MM.1S (cell line): ENCODE measurements around the gene PREB.
"Not testable (repeated sequence)": the region's sequence is repeated elsewhere in the genome, so short reads cannot be mapped to it uniquely, and the experiment has no call there.

Experiments used
- DNase-seq: peaks from one replicate; pipeline ENCODE4 v3.0.0-alpha.2; 2015
- H2AFZ ChIP-seq: fragments of 300-600 bp; sonication (generic); 2 replicates; pipeline ENCODE4 v1.6.0; 2016; ENCODE audit warnings: antibody characterized with exemption, low read length
- H3F3A ChIP-seq: fragments of 300-600 bp; sonication (generic); 2 replicates; pipeline ENCODE4 v1.6.1; 2016; ENCODE audit warnings: mild to moderate bottlenecking, antibody characterized with exemption, low read length, moderate library complexity, mixed read lengths; ENCODE audit not compliant: insufficient read depth
- H3K27ac ChIP-seq: fragments of 300-600 bp; sonication (generic); 2 replicates; pipeline ENCODE4 v1.5.1; 2016; ENCODE audit warnings: mild to moderate bottlenecking, low read length
- H3K27me3 ChIP-seq: fragments of 300-600 bp; sonication (generic); replicated peaks from 2 replicates; pipeline ENCODE4 v1.6.0; 2016; ENCODE audit warnings: low read length; ENCODE audit not compliant: insufficient read depth
- H3K36me3 ChIP-seq: fragments of 300-600 bp; sonication (generic); replicated peaks from 2 replicates; pipeline ENCODE4 v1.6.1; 2016; ENCODE audit warnings: mild to moderate bottlenecking, low read length, mixed read lengths; ENCODE audit not compliant: insufficient read depth
- H3K4me1 ChIP-seq: fragments of 300-600 bp; sonication (generic); 2 replicates; pipeline ENCODE4 v1.6.1; 2016; ENCODE audit warnings: low read length, mixed read lengths
- H3K4me2 ChIP-seq: fragments of 300-600 bp; sonication (generic); 2 replicates; pipeline ENCODE4 v1.6.0; 2016; ENCODE audit warnings: low read depth, low read length
- H3K4me3 ChIP-seq: fragments of 300-600 bp; sonication (generic); 2 replicates; pipeline ENCODE4 v1.5.1; 2016; ENCODE audit warnings: low read length, mixed read lengths
- H3K79me2 ChIP-seq: fragments of 300-600 bp; sonication (generic); 2 replicates; pipeline ENCODE4 v1.6.1; 2016; ENCODE audit warnings: mixed run types, low read length, mixed read lengths
- H3K9ac ChIP-seq: fragments of 300-600 bp; sonication (generic); 2 replicates; pipeline ENCODE4 v1.6.1; 2016; ENCODE audit warnings: low read length, mixed read lengths
- H3K9me2 ChIP-seq: fragments of 300-600 bp; sonication (generic); replicated peaks from 2 replicates; pipeline ENCODE4 v1.6.1; 2016; ENCODE audit warnings: mild to moderate bottlenecking, low read length, mixed read lengths; ENCODE audit not compliant: insufficient read depth
- H3K9me3 ChIP-seq: fragments of 300-600 bp; sonication (generic); replicated peaks from 2 replicates; pipeline ENCODE4 v1.6.1; 2016; ENCODE audit warnings: mild to moderate bottlenecking, low read length, mixed read lengths; ENCODE audit not compliant: insufficient read depth
- H4K20me1 ChIP-seq: fragments of 300-600 bp; sonication (generic); 2 replicates; pipeline ENCODE4 v1.6.1; 2016; ENCODE audit warnings: mild to moderate bottlenecking, low read length, moderate library complexity, mixed read lengths; ENCODE audit not compliant: insufficient read depth
- EZH2 ChIP-seq: fragments of 300-600 bp; sonication (generic); optimal IDR thresholded peaks from 2 replicates; pipeline ENCODE3; 2017; ENCODE audit warnings: low read depth, mild to moderate bottlenecking, antibody characterized with exemption, low read length, mixed read lengths
- EZH2phosphoT487 ChIP-seq: fragments of 300-600 bp; sonication (generic); IDR thresholded peaks from 2 replicates; pipeline ENCODE4 v1.6.1; 2018; ENCODE audit warnings: antibody characterized with exemption, low read length
- TF ChIP-seq, protein P1 (sequence below): fragments of 300-600 bp; sonication (generic); IDR thresholded peaks from 2 replicates; pipeline ENCODE4 v1.5.1; 2016; ENCODE audit warnings: antibody characterized with exemption, low read length, mixed read lengths

Gene PREB

DNA sequence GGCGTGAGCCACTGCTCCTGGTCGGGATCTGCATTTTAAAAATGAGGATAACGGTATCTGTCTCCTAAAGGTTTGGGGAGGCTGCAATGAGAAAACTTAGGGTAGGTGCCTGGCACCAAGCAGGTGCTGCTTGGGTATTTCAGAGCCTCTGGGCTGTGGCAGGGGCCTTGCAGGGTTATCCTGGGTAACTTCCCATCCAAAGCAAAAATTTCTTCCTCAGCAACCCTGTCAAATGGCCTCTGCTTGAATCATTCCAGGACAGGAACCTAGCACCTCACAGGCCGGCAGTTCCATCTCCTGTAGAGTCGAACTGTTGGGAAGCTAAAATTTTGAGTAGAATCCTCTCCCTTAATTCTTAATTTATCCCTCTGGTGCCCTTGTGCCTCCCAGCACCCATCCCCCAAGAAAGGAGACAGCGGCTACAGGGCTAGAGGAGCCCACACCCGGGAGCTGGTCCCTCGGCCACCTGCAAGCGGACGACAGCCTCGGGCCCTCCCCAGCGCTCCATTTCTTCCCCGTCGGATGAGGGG is 16.4 kb downstream of the PREB start:
- H3K27me3 ChIP-seq = peaks cover 4% of the 10 kb centered on the region; the same call in 1 of the 2 replicates
- no peaks in the 10 kb centered on the region for H3K9me2 ChIP-seq
- H3F3A ChIP-seq = no peaks in the 10 kb centered on the region
- H3K4me3 ChIP-seq = no peak overlapping the region
- no peak for DNase-seq
- no peak overlapping the region for H2AFZ ChIP-seq
- no peaks in the 10 kb centered on the region for H3K36me3 ChIP-seq
- no peak overlapping the region for H3K9ac ChIP-seq
- TF ChIP-seq, protein P1, sequence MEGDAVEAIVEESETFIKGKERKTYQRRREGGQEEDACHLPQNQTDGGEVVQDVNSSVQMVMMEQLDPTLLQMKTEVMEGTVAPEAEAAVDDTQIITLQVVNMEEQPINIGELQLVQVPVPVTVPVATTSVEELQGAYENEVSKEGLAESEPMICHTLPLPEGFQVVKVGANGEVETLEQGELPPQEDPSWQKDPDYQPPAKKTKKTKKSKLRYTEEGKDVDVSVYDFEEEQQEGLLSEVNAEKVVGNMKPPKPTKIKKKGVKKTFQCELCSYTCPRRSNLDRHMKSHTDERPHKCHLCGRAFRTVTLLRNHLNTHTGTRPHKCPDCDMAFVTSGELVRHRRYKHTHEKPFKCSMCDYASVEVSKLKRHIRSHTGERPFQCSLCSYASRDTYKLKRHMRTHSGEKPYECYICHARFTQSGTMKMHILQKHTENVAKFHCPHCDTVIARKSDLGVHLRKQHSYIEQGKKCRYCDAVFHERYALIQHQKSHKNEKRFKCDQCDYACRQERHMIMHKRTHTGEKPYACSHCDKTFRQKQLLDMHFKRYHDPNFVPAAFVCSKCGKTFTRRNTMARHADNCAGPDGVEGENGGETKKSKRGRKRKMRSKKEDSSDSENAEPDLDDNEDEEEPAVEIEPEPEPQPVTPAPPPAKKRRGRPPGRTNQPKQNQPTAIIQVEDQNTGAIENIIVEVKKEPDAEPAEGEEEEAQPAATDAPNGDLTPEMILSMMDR = no peak
- no peak for TF ChIP-seq EZH2
- no peak overlapping the region for H3K4me2 ChIP-seq
- H3K27ac ChIP-seq = no peak overlapping the region
- H3K9me3 ChIP-seq = no peaks in the 10 kb centered on the region
- H3K4me1 ChIP-seq = no peaks in the 10 kb centered on the region
- H4K20me1 ChIP-seq = no peaks in the 10 kb centered on the region
- no peaks in the 10 kb centered on the region for H3K79me2 ChIP-seq

DNA sequence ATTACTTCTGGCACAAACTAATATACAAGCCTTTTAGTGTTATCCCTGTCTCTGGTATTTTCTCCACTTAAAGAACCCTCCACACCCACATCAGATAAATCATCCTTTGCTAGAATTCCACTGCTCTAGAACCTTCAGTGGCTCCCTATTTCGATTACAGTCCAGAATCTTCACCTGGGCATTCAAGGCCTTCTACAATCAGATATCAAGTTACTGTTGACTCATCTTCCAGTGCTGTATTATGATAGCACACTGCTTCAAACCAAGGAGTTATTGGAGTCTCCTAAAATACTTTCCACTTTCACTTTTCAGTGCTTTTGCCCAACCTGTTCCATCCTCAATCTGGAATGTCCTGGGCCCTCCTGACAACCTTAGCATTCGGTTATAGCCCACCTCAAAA is 18.9 kb downstream of the PREB start:
- no peak overlapping the region for H2AFZ ChIP-seq
- no peaks in the 10 kb centered on the region for H3K36me3 ChIP-seq
- no peaks in the 10 kb centered on the region for H3K79me2 ChIP-seq
- no peak overlapping the region for H3K9ac ChIP-seq
- no peaks in the 10 kb centered on the region for H4K20me1 ChIP-seq
- no peaks in the 10 kb centered on the region for H3K4me1 ChIP-seq
- no peaks in the 10 kb centered on the region for H3F3A ChIP-seq
- no peak overlapping the region for H3K4me3 ChIP-seq
- no peaks in the 10 kb centered on the region for H3K9me3 ChIP-seq
- no peak for DNase-seq
- no peak overlapping the region for H3K4me2 ChIP-seq
- no peaks in the 10 kb centered on the region for H3K27me3 ChIP-seq
- H3K9me2 ChIP-seq = no peaks in the 10 kb centered on the region
- no peak for TF ChIP-seq EZH2phosphoT487
- TF ChIP-seq EZH2 = no peak
- TF ChIP-seq, protein P1 = no peak
- H3K27ac ChIP-seq = no peak overlapping the region

DNA sequence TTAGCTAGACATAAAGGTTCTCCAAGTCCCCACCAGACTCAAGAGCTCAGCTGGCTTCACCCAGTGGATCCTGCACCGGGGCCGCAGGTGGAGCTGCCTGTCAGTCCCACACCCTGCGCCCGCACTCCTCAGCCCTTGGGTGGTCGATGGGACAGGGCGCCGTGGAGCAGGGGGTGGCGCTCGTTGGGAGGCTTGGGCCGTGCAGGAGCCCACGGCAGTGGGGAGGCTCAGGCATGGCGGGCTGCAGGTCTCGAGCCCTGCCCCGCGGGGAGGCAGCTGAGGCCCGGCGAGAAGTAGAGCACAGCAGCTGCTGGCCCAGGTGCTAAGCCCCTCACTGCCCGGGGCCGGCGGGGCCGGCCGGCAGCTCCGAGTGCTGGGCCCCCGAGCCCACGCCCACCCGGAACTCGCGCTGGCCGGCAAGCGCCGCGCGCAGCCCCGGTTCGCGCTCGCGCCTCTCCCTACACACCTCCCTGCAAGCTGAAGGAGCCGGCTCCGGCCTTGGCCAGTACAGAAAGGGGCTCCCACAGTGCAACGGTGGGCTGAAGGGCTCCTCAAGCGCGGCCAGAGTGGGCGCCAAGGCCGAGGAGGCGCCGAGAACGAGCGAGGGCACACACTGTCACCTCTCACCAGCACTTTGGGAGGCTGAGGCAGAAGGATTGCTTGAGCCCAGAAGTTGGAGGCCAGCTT is 22.9 kb downstream of the PREB start:
- not testable (repeated sequence) for H3K36me3 ChIP-seq, H3K9ac ChIP-seq, DNase-seq

DNA sequence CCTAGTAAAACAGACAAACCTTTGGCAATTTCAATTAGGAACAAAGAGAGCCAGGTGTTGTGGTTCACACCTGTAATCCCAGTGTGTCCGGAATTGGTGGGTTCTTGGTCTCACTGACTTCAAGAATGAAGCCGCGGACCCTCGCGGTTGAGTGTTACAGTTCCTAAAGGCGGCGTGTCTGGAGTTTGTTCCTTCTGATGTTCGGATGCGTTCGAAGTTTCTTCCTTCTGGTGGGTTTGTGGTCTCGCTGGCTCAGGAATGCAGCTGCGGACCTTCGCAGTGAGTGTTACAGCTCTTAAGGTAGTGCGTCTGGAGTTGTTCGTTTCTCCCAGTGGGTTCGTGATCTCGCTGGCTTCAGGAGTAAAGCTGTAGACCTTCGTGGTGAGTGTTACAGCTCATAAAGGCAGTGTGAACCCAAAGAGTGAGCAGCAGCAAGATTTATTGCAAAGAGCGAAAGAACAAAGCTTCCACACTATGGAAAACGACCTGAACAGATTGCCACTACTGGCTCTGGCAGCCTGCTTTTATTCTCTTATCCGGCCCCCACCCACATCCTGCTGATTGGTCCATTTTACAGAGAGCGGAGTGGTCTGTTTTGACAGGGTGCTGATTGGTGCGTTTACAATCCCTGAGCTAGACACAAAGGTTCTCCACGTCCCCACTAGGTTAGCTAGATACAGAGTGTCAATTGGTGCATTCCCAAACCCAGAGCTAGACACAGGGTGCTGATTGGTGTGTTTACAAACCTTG is 23.7 kb downstream of the PREB start:
- H3K9me3 ChIP-seq, DNase-seq, H3K27ac ChIP-seq, H3K9me2 ChIP-seq, H2AFZ ChIP-seq, H3K79me2 ChIP-seq, H3K9ac ChIP-seq, H3F3A ChIP-seq, H4K20me1 ChIP-seq, H3K36me3 ChIP-seq, H3K4me2 ChIP-seq, H3K4me3 ChIP-seq, H3K4me1 ChIP-seq, H3K27me3 ChIP-seq: not testable (repeated sequence)

More for the DNA sequence above, 22.9 kb downstream of the PREB start:
- not testable (repeated sequence) for H3K4me1 ChIP-seq, H3F3A ChIP-seq, H3K27ac ChIP-seq, H3K9me3 ChIP-seq, H2AFZ ChIP-seq, H3K4me2 ChIP-seq, H3K27me3 ChIP-seq, H3K4me3 ChIP-seq, H4K20me1 ChIP-seq, H3K79me2 ChIP-seq, H3K9me2 ChIP-seq
